Glomerular visceral epithelial cell (primary cell): Measurements from ENCODE around the gene HACD4.
"Not testable (repeated sequence)": the region's sequence is repeated elsewhere in the genome, so short reads cannot be mapped to it uniquely, and the experiment has no call there.

Experiments used
- DNase-seq: peaks from one replicate; pipeline ENCODE4 v3.0.0-alpha.2; 2016; ENCODE audit errors: extremely low spot score

The HACD4 gene

GRCh38 chr9:20973246-20973947 lies 58.0 kb downstream of the HACD4 start:
- DNase-seq, result not testable (repeated sequence)

DNA sequence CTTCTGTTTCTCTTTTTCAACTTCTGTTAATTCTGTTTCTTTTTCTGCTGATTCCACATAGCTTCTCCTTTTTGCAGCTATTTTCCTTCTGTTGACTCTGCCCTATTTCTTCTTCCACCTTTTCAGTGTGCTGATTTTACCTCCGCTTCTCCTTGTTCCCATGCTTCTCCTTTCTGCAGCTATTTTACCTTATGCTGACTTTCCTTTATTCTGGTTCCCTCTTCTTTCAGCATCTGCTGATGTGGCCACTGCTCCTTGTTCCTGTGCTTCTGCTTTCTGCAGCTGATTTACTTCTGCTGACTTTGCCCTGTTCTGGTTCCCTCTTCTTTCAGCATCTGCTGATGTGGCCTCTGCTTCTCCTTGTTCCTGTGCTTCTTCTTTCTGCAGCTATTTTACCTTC lies 58.8 kb downstream of the HACD4 start:
- DNase-seq, result no peak

DNA sequence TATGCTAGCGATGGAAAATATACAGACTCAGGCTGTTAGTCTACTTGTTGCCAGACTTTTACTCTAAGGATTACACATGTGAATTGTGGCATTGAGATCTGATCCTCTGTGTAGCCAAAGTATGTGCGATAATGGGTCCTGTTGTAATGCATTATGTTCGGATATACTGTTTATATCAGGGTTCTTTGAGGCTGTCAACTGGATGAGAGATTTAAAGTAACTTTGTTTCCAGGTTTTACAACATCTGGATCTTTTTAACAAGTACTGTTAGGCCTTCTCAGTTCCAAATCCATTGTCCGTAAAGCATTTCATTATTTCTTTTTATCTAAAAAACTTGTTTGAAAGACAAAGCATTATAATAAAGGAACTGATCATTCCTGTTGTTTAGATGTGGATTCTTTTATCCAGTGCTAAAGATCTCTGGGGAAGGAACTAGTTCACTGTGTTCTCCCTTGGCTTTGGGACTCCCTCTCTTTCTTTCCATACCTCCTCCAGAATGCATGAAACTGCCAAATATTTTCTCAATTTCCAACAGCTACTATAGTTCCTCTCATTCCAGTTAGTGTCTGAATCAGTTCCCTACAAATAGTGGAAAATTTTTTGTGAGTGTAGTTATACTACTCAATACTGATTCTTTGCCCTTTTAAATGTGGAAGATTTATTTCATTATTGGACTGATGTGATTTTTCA lies 68.8 kb downstream of the HACD4 start:
- DNase-seq, result no peak

GRCh38 chr9:20950707-20951106 lies 80.7 kb downstream of the HACD4 start:
- no peak for DNase-seq
